Stimulated activated CD4-positive, alpha-beta T cell treated with anti-CD3 and anti-CD28 coated beads, Interleukin-2, amount 100 ng/mL, for 48 hours (primary cell): ENCODE measurements around the gene ANKRD34B.
A peak's percentile ranks its signal among the peaks of the same experiment; 100 is the strongest.
"Not testable (repeated sequence)": the region's sequence is repeated elsewhere in the genome, so short reads cannot be mapped to it uniquely, and the experiment has no call there.

Source experiments
- DNase-seq, 2 donors: peaks; one replicate each; pipeline ENCODE4 v3.0.0-alpha.2; 2020

The ANKRD34B gene

DNA sequence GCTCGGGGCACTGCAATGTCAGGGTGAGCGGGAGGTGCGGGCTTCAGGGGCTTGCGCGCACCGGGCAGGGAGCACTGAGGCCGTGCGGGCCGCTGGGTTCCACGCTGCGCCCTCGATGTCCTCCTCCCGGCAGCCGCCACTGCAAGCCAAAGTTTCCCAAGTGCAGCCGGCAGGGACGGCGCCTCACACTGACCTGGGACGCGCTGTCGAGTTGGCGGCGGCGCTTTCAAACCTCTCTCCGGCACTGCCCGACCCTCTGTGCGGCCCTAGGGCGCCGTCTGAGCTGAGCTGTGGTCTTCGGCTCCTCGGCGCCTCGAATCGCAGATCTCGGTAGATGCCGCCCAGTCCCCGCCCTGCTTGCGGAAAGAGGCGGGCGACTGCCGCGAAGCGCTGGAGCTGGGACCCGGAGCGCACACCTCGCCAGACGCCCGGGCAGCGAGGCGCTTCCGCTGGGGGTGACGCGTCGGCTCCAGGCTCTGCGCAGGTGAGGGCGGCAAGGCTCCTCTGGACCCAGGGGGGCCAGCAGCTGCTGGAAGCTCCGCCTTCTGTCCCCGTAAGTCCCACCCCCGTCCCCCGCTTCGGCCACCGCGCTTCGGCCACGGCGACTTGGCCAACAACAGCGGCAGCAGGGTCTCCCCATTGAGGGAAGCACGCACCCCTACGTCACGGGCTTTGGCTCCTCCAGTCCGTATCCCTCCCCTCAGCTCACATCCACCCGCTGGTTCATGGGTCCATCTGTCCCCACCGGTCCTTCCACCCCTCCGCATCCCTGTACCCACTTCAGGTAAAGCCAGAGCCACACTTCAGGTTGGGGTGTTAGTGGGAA is at the start of gene ANKRD34B:
Gene ANKRD34B, minus strand, starts transcription at position 320 of the 826 bp plus-strand sequence. CDS start 10,261 bp downstream, outside the sequence.
- DNase-seq = peak; percentile 20 to 33

DNA sequence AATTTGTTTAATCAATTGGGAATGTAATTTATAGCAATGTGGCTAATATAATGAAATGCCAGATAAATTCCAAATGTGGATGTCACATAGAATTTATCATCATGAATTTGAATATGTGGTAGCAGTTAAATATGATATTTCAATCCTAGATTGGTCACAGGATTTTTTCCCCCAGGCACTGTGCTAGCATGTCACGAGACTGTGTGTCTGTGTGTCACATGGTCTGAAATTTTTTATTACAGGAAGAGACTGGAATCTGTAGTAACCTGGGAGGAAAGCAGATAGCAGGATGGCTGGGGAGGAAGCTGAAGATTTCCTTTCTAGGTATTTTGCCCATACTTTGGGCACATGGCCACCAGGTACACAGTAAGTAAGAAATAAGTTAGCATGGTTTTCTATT is 49.0 kb upstream of the ANKRD34B start:
- no peak for DNase-seq

DNA sequence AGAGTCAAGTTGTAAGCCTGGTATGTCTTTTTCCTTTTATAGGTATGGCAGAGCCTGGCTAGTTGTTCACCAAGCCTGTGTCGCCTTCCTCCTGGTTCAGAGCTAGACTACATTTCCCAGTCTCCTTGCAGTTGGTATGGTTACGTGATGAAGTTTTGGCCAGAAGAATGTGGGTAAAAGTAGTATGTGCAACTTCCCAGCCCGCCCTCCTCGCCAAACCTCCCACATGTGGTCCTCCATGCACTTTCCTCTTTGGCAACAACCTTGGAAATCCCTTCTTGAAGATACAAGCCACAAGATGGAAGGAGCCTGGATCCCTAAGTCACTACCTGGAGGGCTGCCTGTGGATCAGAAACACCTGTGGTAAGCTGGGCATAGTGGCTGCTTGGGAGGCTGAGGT is 48.4 kb upstream of the ANKRD34B start:
- DNase-seq = no peak

DNA sequence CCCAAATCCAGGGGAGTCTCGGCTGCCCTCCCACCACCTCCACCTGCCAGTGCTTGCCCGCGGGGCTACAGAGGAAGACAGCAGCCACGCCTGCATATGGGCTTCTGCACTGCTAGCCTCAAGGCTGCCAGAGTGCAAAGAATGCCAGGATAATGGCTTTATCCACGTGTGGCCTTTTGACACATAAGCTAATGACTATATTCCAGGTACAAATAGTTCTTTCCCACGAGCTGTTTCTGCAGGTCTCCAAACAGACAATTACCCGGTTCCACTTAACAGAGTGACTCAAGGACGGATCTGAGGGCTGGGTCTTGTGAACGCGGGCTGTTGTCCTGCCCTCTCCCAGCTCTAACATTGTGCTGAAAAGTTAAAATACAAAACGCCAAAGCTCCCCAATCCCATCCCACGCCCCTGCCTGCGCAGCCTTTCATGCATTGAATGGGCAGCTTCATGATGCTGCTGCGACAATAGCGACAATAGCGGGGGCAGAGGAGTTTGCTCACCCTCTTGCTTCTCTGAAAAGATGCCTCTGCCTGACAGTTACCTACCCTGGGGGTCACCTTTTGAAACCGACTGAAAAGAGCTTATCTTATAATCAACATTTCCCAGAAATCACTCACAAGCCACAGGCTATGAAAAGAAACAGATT is 45.3 kb upstream of the ANKRD34B start:
- no peak for DNase-seq

DNA sequence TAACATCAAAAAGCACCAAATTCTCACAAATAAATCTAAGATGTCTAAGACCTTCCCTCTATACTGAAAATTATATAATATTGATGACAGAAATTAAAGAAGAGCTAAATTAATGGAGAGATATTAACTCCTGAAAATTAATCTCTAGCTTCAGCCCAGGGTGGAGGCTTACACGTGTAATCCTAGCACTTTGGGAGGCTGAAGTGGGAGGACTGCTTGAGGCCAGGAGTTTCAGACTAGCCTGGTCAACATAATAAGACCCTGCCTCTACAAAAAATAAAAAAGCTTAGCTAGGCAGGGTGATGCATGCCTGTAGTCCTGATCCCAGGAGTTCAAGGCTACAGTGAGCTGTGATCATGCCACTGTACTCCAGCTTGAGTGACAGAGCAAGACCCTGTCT is 39.6 kb upstream of the ANKRD34B start:
- no peak for DNase-seq

DNA sequence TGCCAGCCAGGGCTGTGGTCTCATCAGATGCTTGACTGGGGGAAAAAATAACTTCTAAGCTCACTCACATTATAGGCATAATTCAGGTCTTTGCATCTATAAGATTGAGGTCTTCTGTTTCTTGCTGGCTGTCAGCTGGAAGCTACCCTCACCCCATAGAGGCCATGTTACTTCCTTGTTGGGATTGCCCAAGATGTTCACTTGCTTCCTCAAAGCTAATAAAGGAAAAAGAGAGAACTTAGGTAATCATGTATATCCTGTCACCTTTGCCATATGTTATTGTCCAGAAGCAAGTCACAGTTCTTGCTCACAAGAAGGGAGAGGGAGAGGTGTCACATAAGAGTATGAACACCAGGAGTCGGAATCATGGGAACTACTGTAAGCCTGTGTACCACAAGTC is 38.7 kb upstream of the ANKRD34B start:
- no peak for DNase-seq

DNA sequence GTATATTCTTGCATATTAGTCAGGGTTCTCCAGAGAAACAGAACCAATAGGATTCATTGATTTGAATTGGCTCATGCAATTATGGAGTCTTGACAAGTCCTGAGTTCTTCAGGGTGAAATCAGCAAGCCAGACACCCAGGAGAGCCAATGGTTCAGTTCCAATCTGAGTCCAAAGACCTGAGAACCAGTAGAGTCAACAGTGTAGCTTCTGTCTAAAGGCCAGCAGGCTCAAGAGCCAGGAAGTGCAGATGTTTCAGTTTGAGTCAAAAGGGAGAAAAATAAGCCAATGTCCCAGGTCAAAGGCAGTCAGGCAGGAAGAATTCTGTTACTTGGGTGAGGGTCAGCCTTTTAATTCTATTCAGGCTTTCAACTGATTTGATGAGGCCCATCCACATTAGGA is 37.8 kb upstream of the ANKRD34B start:
- no peak for DNase-seq

DNA sequence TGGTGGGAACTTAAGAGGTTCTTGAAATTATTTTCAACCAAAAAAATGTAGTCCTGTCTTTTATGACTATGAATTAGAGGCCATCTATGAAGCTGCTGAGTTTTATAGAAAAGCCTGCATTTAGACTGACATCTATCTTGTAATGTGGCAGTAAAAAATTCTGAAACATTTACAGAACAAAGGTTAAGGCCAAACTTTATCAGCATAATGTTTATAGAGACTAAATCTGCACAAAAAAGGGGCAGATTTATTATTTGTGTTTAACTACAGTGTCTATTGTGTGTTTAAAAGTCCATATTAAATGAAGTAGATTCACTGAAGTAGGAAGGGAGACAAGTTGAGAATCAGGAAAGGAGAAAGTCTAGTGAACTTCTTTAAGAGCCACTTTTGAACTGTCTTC is 37.3 kb upstream of the ANKRD34B start:
- no peak for DNase-seq

DNA sequence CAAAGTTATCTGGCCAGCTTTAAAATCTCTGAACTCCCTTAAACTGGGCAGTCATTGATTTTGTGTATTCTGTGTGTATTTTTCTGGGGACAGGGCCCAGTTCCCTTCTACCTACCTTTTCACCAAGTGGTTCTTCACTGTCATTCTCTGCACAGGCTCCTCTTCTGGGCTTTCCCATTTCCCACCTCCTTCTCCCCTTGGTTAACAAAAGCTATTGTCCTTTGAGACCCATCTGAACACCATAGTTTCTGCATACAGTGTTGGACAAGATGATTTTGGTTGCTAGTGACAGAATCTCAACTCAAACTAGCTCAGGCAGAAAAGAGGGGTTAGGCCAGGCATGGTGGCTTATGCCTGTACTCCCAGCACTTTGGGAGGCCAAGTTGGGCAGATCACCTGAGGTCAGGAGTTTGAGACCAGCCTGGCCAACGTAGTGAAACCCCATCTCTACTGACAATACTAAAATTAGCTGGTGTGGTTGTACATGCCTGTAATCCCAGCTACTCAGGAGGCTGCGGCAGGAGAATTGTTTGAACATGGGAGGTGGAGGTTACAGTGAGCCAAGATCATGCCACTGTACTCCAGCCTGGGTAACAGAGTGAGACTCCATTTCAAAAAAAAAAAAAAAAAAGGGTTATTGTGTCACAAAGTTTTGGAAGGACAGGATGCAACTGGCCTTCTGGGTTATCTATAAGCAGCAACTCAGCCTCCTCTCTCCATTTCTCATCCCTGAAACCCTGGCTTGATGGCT is 31.0 kb upstream of the ANKRD34B start:
- DNase-seq = no peak

DNA sequence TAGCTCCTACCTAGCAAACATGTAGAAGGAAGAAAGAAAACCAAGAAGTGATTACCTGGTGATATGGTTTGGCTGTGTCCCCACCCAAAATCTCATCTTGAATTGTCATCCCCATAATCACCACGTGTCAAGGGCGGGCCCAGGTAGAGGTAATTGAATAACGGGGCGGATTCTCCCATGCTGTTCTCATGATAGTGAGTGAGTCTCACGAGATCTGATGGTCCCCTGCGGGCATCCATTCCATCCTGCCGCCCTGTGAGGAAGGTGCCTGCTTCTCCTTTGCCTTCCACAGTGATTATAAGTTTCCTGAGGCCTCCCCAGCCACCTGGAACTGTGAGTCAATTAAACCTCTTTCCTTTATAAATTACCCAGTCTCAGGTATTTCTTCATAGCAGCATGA is 27.4 kb upstream of the ANKRD34B start:
- DNase-seq = no peak

DNA sequence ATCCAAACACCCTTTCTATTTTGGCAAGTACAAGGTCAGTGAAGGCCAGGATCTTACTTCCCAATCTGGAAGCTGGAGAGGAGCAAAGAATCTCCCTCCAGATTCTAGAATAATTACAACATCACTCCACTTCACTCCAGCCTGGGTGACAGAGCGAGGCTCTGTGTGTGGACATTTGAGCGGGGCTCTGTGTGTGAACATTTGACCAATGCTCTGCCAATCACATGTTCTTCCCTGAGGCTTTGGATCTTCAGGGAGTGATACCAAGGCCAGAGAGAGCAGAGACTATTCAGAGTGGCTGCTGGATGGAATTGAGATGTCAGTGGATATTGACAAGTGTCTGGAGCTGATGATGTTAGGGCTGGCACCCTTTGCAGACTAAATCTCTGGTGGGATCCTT is 24.7 kb upstream of the ANKRD34B start:
- DNase-seq = no peak

DNA sequence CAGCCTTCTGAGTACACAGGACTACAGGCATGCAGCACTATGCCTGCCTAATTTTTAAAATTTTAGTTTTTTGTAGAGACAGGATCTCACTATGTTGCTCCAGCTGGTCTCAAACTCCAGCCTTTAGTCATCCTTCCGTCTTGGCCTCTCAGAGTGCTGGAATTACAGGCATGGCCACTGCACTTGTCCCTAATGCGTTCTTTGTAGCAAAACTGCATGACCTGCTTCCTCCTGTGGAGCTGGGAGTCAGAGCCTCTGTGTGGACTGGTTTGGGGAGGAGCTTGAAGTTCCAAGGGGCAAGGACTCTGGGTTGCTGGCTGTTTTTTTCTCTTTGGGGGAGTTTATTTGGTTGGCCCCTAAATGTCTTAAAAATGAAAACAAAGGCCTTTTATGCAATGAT is 22.7 kb upstream of the ANKRD34B start:
- no peak for DNase-seq

DNA sequence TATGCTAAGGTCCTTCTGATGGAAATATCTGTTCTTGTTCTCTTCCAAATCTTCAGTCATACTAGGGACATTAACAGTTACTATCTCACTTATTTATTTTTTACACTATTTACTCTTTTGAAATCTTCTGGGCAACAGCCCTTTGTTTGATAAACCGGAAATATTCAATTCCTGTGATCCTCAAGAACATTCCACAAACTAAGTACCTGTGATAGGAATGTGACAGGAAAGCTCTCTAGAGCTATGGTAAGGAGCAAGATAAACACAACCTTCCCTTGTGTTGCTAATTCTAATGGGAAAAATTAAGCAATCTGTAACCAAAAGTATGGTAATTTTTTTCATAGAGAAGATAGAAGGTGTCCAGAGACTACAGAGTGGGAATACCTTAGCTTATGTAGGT is 22.0 kb upstream of the ANKRD34B start:
- no peak for DNase-seq

DNA sequence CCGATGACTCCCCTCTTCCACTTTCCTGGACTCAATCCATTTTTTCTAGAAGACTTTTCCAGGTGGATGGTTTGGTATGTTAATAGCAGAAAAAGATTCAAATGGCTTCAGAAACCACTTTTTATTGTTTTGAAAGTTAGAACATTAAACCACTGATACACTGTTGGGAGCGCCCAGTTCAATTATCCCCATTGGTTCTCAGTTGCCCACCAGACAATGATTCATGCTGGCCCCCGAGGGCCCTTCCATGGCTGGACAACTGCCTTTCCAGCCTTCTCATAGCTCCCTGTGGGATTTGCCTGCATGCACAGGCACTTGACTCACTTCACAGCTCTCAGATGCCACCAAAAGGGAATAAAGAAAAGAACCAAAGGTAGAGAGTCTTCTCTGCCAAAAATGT is 21.3 kb upstream of the ANKRD34B start:
- no peak for DNase-seq

DNA sequence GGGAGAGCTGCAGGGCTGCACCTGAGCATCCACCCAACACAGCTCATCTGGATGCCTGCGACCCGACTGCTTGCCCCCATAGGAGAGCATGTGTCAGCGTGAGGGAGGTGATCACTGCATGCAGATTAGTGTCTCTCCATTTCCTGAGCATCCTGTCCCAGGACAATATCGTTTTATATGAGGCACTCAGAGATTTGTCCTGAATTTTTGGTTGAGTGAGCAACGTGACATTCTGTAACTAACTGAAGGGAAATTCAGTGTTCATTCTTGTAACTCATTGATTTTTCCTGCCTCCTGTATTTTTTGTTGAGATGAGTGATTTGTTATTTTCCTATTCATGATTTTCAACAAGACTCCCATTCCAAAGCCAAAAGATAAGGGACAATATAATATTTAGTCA is 20.7 kb upstream of the ANKRD34B start:
- no peak for DNase-seq

DNA sequence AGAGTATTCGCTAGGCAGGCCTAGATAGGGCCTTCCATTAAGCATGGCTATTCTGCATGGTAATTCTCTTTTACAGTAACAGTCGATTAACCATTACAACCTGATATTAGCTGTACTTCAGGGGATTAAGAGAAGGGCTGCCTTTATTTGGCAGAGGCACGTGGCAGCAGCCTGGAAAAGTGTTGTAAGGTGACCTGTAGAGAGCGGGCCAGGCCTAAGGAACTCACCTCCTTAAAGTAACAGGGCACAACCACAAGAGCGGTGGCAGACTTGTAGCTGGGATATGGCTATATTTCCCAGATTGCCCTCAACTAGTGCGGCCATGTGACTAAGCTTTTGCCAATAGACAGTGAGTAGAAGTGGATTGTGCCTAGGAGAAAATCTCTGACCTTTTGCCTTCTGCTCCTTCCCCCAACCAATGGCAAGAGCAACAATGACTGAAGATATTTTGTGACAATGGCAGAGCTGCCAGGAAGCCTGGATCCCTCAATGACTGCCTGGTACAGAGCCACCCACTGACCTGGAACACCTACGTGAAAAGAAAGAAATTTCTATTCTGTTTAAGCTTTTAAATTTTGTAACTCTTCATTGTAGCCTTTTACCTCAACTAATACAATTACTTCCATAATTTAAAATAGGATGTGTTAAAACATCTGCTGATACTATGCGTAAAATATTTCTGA is 18.9 kb upstream of the ANKRD34B start:
- DNase-seq = no peak

DNA sequence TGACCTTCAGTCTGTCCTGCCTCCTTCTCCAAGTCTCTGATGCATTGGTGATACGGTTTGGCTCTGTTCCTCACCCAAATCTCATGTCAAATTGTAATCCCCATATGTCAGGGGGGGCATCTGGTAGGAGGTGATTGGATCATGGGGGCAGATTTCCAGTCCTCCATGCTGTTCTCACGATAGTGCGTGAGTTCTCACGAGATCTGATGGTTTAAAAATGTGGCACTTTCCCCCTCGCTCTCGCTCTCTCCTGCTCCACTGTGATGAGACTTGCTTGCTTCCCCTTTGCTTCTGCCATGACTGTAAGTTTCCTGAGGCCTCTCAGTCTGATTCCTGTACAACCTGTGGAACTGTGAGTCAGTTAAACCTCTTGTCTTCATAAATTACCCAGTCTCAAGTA is 14.7 kb upstream of the ANKRD34B start:
- DNase-seq = no peak

DNA sequence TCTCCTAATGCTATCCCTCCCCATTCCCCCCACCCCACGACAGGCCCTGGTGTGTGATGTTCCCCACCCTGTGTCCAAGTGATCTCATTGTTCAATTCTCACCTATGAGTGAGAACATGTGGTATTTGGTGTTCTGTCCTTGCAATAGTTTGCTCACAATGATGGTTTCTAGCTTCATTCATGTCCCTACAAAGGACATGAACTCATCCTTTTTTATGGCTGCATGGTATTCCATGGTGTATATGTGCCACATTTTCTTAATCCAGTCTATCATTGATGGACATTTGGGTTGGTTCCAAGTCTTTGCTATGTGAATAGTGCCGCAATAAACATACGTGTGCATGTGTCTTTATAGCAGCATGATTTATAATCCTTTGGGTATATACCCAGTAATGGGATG is 10.2 kb upstream of the ANKRD34B start:
- not testable (repeated sequence) for DNase-seq

DNA sequence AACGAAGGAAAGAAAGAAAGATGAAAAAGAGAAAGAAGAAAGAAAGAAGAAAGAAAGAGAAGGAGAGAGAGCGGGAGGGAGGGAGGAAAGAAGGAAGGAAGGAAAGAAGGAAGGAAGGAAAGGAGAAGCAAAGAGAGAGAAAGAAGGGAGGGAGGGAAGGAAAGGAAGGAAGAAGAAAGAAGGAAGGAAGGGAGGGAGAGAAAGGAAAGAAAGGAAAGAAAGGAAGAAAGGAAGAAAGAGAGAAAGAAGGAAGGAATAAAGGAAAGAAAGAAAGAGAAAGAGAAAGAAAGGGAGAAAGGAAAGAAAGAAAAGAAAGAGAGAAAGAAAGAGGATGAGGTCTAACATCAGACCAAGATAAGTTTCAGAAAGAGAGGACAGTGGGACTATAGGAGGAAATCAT is 9.0 kb upstream of the ANKRD34B start:
- no peak for DNase-seq

DNA sequence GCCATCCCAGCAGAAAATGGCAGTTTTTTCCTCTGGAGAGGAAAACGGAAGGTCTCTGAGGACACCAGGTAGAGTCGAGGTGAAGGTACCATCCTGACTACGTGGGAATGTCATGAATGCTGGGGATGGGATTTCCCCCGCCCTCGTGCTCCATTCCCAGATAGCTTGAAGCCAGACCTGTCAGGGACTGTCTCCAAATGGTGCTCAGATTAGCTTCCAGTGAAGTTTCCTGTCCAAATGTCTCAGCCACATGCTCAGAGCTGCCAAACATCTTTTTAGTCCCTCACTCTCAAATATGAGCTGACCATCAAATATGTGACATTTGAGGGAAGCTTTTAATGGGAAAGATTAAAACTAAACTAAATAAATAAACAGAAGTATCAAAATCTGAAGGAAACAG is 7.6 kb upstream of the ANKRD34B start:
- no peak for DNase-seq

DNA sequence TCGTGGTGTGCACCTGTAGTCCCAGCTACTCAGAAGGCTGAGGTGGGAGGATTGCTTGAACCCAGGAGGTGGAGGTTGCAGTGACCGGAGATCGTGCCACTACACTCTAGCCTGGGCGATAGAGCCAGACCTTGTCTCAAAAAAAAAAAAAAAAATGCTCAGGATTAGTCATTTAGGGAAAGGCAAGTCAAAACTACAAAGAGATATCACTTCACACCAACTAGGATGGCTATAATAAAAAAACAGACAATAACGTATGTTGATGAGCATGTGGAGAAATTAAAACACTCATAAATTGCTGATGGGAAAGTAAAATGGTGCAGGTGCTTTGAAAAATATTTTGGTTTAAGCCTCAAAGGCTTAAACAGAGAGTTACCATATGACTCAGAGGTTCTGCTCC is 6.3 kb upstream of the ANKRD34B start:
- no peak for DNase-seq

DNA sequence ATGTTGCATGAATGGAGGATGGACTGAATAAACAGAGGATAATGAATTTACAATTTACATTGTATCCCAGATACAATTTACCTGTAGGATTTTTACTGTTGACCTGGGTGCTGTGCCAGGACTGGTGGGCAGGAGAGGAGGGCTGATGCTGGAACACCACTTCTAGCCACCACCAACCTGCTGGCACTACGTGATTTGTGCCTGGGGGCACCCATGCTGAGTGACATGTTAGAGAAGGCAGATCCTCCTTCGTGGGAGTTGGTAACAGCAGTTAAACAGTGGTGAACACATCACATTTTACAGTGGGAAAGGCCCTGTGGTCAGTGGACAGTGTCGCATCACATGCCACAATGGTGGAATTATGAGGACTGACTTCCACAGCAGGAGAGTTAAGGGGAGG is 3.0 kb upstream of the ANKRD34B start:
- DNase-seq = no peak
